Erythroblast (primary cell): ENCODE measurements around the gene GNAT1.

Source experiments
- GATA1 ChIP-seq: IDR thresholded peaks from 2 replicates; pipeline ENCODE4 v1.6.1; 2011; ENCODE audit warnings: low read depth, mild to moderate bottlenecking, control low read depth, low read length, moderate library complexity
- POLR2A ChIP-seq: IDR thresholded peaks from 2 replicates; pipeline ENCODE4 v1.6.1; 2011; ENCODE audit warnings: mild to moderate bottlenecking, low read length

- no peak for TF ChIP-seq POLR2A
- no peak for TF ChIP-seq GATA1
Observed at GRCh38 chr3:50219285-50219684, 27.9 kb downstream of the GNAT1 start.
